ENCODE data around the gene IGSF8.

The IGSF8 gene

DNA sequence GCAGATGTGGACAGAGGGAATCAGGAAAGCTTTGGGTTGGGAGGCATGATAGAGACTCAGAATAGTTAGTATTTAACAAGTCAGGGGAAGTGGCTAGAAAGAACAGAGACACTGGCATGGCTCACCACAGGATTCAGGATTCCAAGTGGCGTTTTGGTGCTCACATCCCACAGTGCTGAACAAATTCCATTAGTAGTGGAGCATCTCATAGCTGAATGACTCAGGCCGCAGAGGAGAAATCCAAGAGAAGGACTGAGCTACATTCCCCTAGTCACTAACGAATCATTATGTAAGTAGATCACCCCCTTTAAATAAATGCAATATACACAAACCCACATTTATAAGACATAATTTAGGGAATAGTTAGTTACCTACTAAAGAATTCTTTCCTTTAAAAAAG is 22.1 kb downstream of the IGSF8 start:
- no peak for DNase-seq (ENCODE audit: low read depth)
- TF ChIP-seq, protein P1, sequence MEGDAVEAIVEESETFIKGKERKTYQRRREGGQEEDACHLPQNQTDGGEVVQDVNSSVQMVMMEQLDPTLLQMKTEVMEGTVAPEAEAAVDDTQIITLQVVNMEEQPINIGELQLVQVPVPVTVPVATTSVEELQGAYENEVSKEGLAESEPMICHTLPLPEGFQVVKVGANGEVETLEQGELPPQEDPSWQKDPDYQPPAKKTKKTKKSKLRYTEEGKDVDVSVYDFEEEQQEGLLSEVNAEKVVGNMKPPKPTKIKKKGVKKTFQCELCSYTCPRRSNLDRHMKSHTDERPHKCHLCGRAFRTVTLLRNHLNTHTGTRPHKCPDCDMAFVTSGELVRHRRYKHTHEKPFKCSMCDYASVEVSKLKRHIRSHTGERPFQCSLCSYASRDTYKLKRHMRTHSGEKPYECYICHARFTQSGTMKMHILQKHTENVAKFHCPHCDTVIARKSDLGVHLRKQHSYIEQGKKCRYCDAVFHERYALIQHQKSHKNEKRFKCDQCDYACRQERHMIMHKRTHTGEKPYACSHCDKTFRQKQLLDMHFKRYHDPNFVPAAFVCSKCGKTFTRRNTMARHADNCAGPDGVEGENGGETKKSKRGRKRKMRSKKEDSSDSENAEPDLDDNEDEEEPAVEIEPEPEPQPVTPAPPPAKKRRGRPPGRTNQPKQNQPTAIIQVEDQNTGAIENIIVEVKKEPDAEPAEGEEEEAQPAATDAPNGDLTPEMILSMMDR (IDR thresholded peaks at IDR 0.05; ENCODE audit: low read depth, low read length, missing control alignments) = no peak

DNA sequence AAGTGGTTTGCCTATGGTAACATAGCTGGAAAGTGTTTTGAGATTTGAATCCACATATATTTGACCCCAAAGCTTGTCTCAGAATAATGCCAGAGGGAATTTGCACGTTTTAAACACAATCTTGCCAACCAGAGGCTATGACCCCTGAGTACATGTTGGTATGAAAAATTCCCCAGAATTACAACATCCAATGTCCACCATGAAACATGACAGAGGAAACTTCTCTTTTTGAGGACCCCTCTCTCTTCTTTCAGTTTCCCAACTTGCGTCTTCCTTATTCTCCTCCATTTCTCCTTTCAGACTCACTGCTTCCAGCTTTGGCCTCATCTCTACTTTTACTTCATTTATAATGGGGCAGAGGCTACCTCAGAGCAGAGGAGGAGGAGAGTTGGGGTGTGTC is 22.6 kb downstream of the IGSF8 start:
- TF ChIP-seq, protein P1 (IDR thresholded peaks at IDR 0.05; ENCODE audit: low read depth, low read length, missing control alignments) = no peak
- DNase-seq (ENCODE audit: low read depth) = no peak
- H3K4me3 ChIP-seq (ENCODE audit: low read depth, low read length) = no peak overlapping the region

More for the DNA sequence above, 22.1 kb downstream of the IGSF8 start:
- H3K4me3 ChIP-seq (ENCODE audit: low read depth, low read length) = no peak overlapping the region

- no peak overlapping the region for H3K4me3 ChIP-seq (ENCODE audit: low read depth, low read length)
- TF ChIP-seq, protein P1 (IDR thresholded peaks at IDR 0.05; ENCODE audit: low read depth, low read length, missing control alignments) = no peak
- DNase-seq (ENCODE audit: low read depth) = no peak
Measured at GRCh38 chr1:160074865-160075264, 23.6 kb downstream of the IGSF8 start.

DNA sequence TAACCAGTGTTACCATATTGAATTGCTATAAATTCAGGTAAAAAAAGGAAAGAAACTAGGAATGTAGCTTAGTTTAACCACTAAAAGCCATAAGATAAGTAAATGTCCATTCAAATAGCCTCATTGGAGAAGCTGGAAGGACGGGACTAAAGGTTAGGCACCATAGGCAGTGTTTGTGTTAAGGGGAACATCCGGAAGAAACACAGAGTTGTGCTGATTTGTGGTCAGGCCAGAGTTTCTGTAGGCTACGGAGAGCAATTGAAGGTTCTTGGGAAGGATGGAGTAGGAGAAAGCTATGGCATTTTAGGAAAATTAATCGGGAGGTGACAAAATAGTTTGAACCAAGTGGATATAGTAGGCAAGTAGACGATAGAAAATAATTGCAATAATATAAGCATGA is 27.1 kb downstream of the IGSF8 start:
- TF ChIP-seq, protein P1 (IDR thresholded peaks at IDR 0.05; ENCODE audit: low read depth, low read length, missing control alignments) = no peak
- DNase-seq (ENCODE audit: low read depth) = no peak
- H3K4me3 ChIP-seq (ENCODE audit: low read depth, low read length) = no peak overlapping the region

GRCh38 chr1:160070243-160071163 is 27.9 kb downstream of the IGSF8 start:
- DNase-seq (ENCODE audit: low read depth) = no peak
- H3K4me3 ChIP-seq (ENCODE audit: low read depth, low read length) = peak overlapping the region; percentile 48
- TF ChIP-seq, protein P1 (IDR thresholded peaks at IDR 0.05; ENCODE audit: low read depth, low read length, missing control alignments) = no peak

DNA sequence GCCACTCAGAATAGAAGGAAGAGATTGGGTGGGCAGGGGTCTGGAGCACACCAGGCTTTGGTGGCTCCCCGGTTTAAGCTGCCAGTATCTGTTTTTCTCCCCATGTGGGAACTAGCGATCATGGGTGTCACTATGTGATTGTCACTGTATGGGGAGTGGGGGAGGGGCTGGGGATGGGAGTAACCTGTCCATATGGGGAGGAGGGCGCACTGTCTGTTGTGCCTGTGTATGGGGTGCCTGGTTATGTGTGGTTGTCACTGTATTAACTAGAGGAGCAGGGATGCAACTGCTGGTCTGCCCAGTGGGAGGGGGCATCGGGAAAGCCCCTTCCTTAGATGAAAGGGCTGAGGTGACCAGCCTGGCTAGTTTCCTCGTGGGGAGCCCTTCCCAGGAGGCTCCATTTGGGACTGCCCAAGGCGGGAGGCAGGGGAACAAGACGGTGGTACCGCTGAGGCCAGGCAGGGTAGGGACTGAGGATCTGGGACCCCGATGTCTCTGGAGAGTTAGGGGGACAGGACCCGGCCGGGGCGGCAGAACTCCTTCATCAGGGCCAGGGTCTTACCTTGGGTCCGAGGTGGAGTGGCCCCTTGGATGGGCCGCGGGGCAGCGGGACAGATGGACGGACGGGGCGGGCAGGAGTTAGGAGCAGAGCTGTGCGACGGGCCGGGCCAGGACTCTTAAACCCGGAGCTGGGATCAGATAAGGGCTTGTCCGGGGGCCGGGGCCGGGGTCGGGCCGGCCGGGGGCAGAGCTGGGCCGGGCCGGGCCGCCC is 28.8 kb downstream of the IGSF8 start, which contains the start of gene KCNJ10:
TSS of gene KCNJ10 (minus strand) at position 701 of the 772 bp plus-strand sequence. CDS start 27,628 bp downstream, outside the sequence.
- TF ChIP-seq, protein P1 (IDR thresholded peaks at IDR 0.05; ENCODE audit: low read depth, low read length, missing control alignments) = no peak
- peak within 1 kb of the TSS; percentile 48 for H3K4me3 ChIP-seq (ENCODE audit: low read depth, low read length)
- DNase-seq (ENCODE audit: low read depth) = no peak
